Liver (tissue), 3 donors: ENCODE measurements around the gene RPL35.

Source experiments
- EGR1 ChIP-seq, 2 donors: IDR thresholded peaks; 2 replicates each; pipeline ENCODE4 v1.6.1; 2016 to 2018; ENCODE audit warnings: antibody characterized with exemption in 2 of 2, low read depth in 2 of 2
- JUND ChIP-seq, 2 donors: IDR thresholded peaks; 2 replicates each; pipeline ENCODE4 v1.6.1; 2016; ENCODE audit warnings: antibody characterized with exemption in 2 of 2
- NR2F2 ChIP-seq: IDR thresholded peaks from 2 replicates; pipeline ENCODE4 v1.6.1; 2016; ENCODE audit warnings: antibody characterized with exemption
- SP1 ChIP-seq: IDR thresholded peaks from 2 replicates; pipeline ENCODE4 v1.6.1; 2018; ENCODE audit warnings: antibody characterized with exemption, mild to moderate bottlenecking
- TAF1 ChIP-seq: conservative IDR thresholded peaks from 2 replicates; pipeline ENCODE4 v1.6.1; 2016; ENCODE audit warnings: antibody characterized with exemption, mild to moderate bottlenecking
- TF ChIP-seq, protein P1 (sequence below): fragments of 150-350 bp; IDR thresholded peaks from 2 replicates; pipeline ENCODE4 v1.5.1; 2017; ENCODE audit warnings: improper control_type of control experiment, low read depth, low read length; ENCODE audit not compliant: missing input control
- TF ChIP-seq, protein P2 (sequence below): IDR thresholded peaks from 2 replicates; pipeline ENCODE4 v1.6.1; 2016; ENCODE audit warnings: antibody characterized with exemption
- TF ChIP-seq, protein P3 (sequence below): IDR thresholded peaks from 2 replicates; pipeline ENCODE4 v1.6.1; 2016; ENCODE audit warnings: antibody characterized with exemption, mild to moderate bottlenecking
- donor health status: healthy.
- donor health status: healthy.

DNA sequence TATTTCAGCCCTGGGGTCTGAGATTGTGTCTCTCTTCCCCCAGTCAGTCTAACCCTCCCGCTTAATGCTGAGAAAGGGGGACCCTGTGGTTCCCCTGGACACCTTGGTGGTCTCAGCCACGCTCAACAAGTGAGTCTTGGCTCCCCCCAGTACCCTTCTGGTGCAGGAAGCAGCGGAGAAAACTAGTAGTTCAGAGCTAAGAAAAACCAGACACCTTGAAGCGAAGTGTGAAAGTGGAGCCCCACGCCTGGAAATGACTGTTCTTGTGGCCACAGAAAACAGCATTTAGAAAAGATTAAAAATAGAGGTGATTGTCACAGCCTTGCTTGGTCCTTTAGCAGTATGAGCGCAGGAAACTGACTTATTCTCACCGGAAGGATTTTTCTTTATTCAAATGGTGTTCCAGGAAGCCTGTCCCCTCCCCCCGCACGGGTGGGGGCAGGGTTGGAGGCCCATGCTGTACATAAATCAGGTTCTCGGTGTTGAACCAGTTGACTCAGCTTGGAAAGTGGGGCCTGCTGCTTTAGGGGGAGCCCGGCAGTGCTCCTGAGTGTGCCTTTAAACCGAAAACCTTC, 8.3 kb upstream of the RPL35 start:
- TF ChIP-seq, protein P1, sequence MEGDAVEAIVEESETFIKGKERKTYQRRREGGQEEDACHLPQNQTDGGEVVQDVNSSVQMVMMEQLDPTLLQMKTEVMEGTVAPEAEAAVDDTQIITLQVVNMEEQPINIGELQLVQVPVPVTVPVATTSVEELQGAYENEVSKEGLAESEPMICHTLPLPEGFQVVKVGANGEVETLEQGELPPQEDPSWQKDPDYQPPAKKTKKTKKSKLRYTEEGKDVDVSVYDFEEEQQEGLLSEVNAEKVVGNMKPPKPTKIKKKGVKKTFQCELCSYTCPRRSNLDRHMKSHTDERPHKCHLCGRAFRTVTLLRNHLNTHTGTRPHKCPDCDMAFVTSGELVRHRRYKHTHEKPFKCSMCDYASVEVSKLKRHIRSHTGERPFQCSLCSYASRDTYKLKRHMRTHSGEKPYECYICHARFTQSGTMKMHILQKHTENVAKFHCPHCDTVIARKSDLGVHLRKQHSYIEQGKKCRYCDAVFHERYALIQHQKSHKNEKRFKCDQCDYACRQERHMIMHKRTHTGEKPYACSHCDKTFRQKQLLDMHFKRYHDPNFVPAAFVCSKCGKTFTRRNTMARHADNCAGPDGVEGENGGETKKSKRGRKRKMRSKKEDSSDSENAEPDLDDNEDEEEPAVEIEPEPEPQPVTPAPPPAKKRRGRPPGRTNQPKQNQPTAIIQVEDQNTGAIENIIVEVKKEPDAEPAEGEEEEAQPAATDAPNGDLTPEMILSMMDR = no peak
- TF ChIP-seq SP1 = peak; percentile 25
- no peak for TF ChIP-seq NR2F2
- TF ChIP-seq, protein P2, sequence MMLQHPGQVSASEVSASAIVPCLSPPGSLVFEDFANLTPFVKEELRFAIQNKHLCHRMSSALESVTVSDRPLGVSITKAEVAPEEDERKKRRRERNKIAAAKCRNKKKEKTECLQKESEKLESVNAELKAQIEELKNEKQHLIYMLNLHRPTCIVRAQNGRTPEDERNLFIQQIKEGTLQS = no peak
- TF ChIP-seq JUND (IDR thresholded peaks at IDR 0.05) = no peak
- no peak for TF ChIP-seq EGR1 (IDR thresholded peaks at IDR 0.05; ENCODE audit: low read depth in 2 of 2)
- TF ChIP-seq, protein P3, sequence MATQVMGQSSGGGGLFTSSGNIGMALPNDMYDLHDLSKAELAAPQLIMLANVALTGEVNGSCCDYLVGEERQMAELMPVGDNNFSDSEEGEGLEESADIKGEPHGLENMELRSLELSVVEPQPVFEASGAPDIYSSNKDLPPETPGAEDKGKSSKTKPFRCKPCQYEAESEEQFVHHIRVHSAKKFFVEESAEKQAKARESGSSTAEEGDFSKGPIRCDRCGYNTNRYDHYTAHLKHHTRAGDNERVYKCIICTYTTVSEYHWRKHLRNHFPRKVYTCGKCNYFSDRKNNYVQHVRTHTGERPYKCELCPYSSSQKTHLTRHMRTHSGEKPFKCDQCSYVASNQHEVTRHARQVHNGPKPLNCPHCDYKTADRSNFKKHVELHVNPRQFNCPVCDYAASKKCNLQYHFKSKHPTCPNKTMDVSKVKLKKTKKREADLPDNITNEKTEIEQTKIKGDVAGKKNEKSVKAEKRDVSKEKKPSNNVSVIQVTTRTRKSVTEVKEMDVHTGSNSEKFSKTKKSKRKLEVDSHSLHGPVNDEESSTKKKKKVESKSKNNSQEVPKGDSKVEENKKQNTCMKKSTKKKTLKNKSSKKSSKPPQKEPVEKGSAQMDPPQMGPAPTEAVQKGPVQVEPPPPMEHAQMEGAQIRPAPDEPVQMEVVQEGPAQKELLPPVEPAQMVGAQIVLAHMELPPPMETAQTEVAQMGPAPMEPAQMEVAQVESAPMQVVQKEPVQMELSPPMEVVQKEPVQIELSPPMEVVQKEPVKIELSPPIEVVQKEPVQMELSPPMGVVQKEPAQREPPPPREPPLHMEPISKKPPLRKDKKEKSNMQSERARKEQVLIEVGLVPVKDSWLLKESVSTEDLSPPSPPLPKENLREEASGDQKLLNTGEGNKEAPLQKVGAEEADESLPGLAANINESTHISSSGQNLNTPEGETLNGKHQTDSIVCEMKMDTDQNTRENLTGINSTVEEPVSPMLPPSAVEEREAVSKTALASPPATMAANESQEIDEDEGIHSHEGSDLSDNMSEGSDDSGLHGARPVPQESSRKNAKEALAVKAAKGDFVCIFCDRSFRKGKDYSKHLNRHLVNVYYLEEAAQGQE = peak; percentile 29
- TF ChIP-seq TAF1 = no peak
